Measurements from ENCODE around the gene SLAMF6.

GRCh38 chr1:160460214-160460642 is 62.8 kb downstream of the SLAMF6 start:
- TF ChIP-seq, protein P1, sequence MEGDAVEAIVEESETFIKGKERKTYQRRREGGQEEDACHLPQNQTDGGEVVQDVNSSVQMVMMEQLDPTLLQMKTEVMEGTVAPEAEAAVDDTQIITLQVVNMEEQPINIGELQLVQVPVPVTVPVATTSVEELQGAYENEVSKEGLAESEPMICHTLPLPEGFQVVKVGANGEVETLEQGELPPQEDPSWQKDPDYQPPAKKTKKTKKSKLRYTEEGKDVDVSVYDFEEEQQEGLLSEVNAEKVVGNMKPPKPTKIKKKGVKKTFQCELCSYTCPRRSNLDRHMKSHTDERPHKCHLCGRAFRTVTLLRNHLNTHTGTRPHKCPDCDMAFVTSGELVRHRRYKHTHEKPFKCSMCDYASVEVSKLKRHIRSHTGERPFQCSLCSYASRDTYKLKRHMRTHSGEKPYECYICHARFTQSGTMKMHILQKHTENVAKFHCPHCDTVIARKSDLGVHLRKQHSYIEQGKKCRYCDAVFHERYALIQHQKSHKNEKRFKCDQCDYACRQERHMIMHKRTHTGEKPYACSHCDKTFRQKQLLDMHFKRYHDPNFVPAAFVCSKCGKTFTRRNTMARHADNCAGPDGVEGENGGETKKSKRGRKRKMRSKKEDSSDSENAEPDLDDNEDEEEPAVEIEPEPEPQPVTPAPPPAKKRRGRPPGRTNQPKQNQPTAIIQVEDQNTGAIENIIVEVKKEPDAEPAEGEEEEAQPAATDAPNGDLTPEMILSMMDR (IDR thresholded peaks at IDR 0.05; ENCODE audit: poor library complexity): no peak
- no peak for TF ChIP-seq EZH2phosphoT487 (IDR thresholded peaks at IDR 0.05; ENCODE audit: low read depth, severe bottlenecking, unreplicated experiment)
- TF ChIP-seq EZH2 (IDR thresholded peaks at IDR 0.05; ENCODE audit: borderline replicate concordance): no peak

Measured in hepatocyte (in vitro differentiated cells).